Skeletal muscle satellite cell (primary cell): ENCODE measurements around the gene RSRC1.

ENCODE experiments used
- H3K27me3 ChIP-seq: 2 replicates; pipeline ENCODE4 v1.7.0; 2013; ENCODE audit warnings: low read length; ENCODE audit not compliant: control insufficient read depth, insufficient read depth
- H3K36me3 ChIP-seq: 2 replicates; pipeline ENCODE4 v1.7.0; 2013; ENCODE audit warnings: mild to moderate bottlenecking, control low read depth, low read length; ENCODE audit not compliant: insufficient read depth
- H3K4me1 ChIP-seq: 2 replicates; pipeline ENCODE4 v1.7.0; 2013; ENCODE audit warnings: low read length; ENCODE audit not compliant: control insufficient read depth, insufficient read depth
- H3K4me2 ChIP-seq: 2 replicates; pipeline ENCODE4 v1.7.0; 2013; ENCODE audit warnings: mild to moderate bottlenecking, low read length
- H3K4me3 ChIP-seq: 2 replicates; pipeline ENCODE4 v1.7.0; 2013; ENCODE audit warnings: low read length
- H3K9ac ChIP-seq: 2 replicates; pipeline ENCODE4 v1.7.0; 2013; ENCODE audit warnings: mild to moderate bottlenecking, low read depth, low read length, moderate library complexity
- H3K9me3 ChIP-seq: replicated peaks from 2 replicates; pipeline ENCODE4 v1.7.0; 2013; ENCODE audit warnings: mild to moderate bottlenecking, control low read depth, low read length

RSRC1 gene

GRCh38 chr3:158102242-158103080, 7.4 kb upstream of the RSRC1 start:
- no peak overlapping the region for H3K9ac ChIP-seq
- H3K4me2 ChIP-seq: no peak overlapping the region
- H3K4me3 ChIP-seq: no peak overlapping the region
- H3K27me3 ChIP-seq: peaks cover 55% of the 10 kb centered on the region
- peaks cover 20% of the 10 kb centered on the region for H3K4me1 ChIP-seq
- H3K9me3 ChIP-seq: no peaks in the 10 kb centered on the region
- H3K36me3 ChIP-seq: no peaks in the 10 kb centered on the region

GRCh38 chr3:158103081-158103886, 6.6 kb upstream of the RSRC1 start:
- Histone ChIP-seq H3K4me3 (no peak overlapping the region), H3K27me3 (peaks cover 54% of the 10 kb centered on the region), H3K4me1 (peaks cover 12% of the 10 kb centered on the region), H3K4me2 (peak overlapping the region; percentile 37), H3K9ac (no peak overlapping the region), H3K36me3 (no peaks in the 10 kb centered on the region), H3K9me3 (no peaks in the 10 kb centered on the region)

GRCh38 chr3:158103887-158104327, 6.0 kb upstream of the RSRC1 start:
- peak overlapping the region; percentile 37 for H3K4me2 ChIP-seq
- H3K9me3 ChIP-seq: no peaks in the 10 kb centered on the region
- no peaks in the 10 kb centered on the region for H3K36me3 ChIP-seq
- no peak overlapping the region for H3K9ac ChIP-seq
- H3K4me3 ChIP-seq: no peak overlapping the region
- H3K4me1 ChIP-seq: peaks cover 11% of the 10 kb centered on the region
- H3K27me3 ChIP-seq: peaks cover 54% of the 10 kb centered on the region

- H3K9ac ChIP-seq: no peak overlapping the region
- H3K4me1 ChIP-seq: peaks cover 11% of the 10 kb centered on the region
- H3K9me3 ChIP-seq: no peaks in the 10 kb centered on the region
- H3K36me3 ChIP-seq: no peaks in the 10 kb centered on the region
- peak overlapping the region; percentile 74 for H3K4me3 ChIP-seq
- H3K4me2 ChIP-seq: peak overlapping the region; percentile 14
- H3K27me3 ChIP-seq: peaks cover 54% of the 10 kb centered on the region
These were observed 5.4 kb upstream of the RSRC1 start for GRCh38 chr3:158104431-158104921.

- Histone ChIP-seq H3K36me3 (no peaks in the 10 kb centered on the region), H3K9ac (peak overlapping the region; percentile 57), H3K4me2 (peak overlapping the region; percentile 89), H3K4me3 (peak overlapping the region; percentile 74), H3K9me3 (no peaks in the 10 kb centered on the region), H3K27me3 (peaks cover 46% of the 10 kb centered on the region), H3K4me1 (peaks cover 11% of the 10 kb centered on the region)
These were observed 4.7 kb upstream of the RSRC1 start for GRCh38 chr3:158105119-158105709.

GRCh38 chr3:158105710-158106253, 4.1 kb upstream of the RSRC1 start:
- Histone ChIP-seq H3K27me3 (peaks cover 41% of the 10 kb centered on the region), H3K4me1 (peaks cover 14% of the 10 kb centered on the region)

GRCh38 chr3:158106766-158107471, 3.0 kb upstream of the RSRC1 start:
- peaks cover 41% of the 10 kb centered on the region for H3K27me3 ChIP-seq
- no peaks in the 10 kb centered on the region for H3K36me3 ChIP-seq
- H3K9ac ChIP-seq: no peak overlapping the region
- no peaks in the 10 kb centered on the region for H3K9me3 ChIP-seq
- H3K4me3 ChIP-seq: peak overlapping the region; percentile 74
- H3K4me2 ChIP-seq: peak overlapping the region; percentile 89
- H3K4me1 ChIP-seq: peaks cover 20% of the 10 kb centered on the region

More at GRCh38 chr3:158105710-158106253, 4.1 kb upstream of the RSRC1 start:
- peak overlapping the region; percentile 57 for H3K9ac ChIP-seq
- H3K36me3 ChIP-seq: no peaks in the 10 kb centered on the region
- H3K4me3 ChIP-seq: peak overlapping the region; percentile 74
- peak overlapping the region; percentile 89 for H3K4me2 ChIP-seq
- no peaks in the 10 kb centered on the region for H3K9me3 ChIP-seq

GRCh38 chr3:158107605-158108444, 2.1 kb upstream of the RSRC1 start:
- Histone ChIP-seq H3K36me3 (no peaks in the 10 kb centered on the region), H3K4me2 (peak overlapping the region; percentile 89), H3K4me3 (peak overlapping the region; percentile 74), H3K9ac (no peak overlapping the region), H3K27me3 (peaks cover 36% of the 10 kb centered on the region), H3K4me1 (peaks cover 20% of the 10 kb centered on the region), H3K9me3 (no peaks in the 10 kb centered on the region)

GRCh38 chr3:158108445-158108985, 1.4 kb upstream of the RSRC1 start:
- Histone ChIP-seq H3K4me1 (peaks cover 20% of the 10 kb centered on the region), H3K36me3 (no peaks in the 10 kb centered on the region), H3K9ac (no peak overlapping the region), H3K9me3 (no peaks in the 10 kb centered on the region), H3K27me3 (peaks cover 31% of the 10 kb centered on the region), H3K4me2 (no peak overlapping the region), H3K4me3 (no peak overlapping the region)

GRCh38 chr3:158109295-158109803, 540 bp upstream of the RSRC1 start:
- H3K4me1 ChIP-seq: peaks cover 20% of the 10 kb centered on the region
- H3K27me3 ChIP-seq: peaks cover 23% of the 10 kb centered on the region
- no peaks in the 10 kb centered on the region for H3K36me3 ChIP-seq
- peak overlapping the region; percentile 84 for H3K9ac ChIP-seq
- H3K4me2 ChIP-seq: peak overlapping the region; percentile 92
- peak overlapping the region; percentile 84 for H3K4me3 ChIP-seq
- no peaks in the 10 kb centered on the region for H3K9me3 ChIP-seq
